Small intestine (tissue), 7 donors: Measurements from ENCODE around the gene SPARCL1. TPM values are rescaled to one million over a fixed set of nuclear protein-coding genes. Genes with fewer than 3 reads are reported as not detected.

Source experiments
- DNase-seq, 2 donors: peaks; one replicate each; pipeline versions ENCODE4 v3.0.0 to v3.0.0-alpha.2; 2013
- FAIRE-seq: peaks from 2 replicates; lab custom pipeline; 2012; peaks lifted over from hg19 to GRCh38; lab: Jason Lieb, UNC
- H3K27ac ChIP-seq, 3 donors: one replicate each; pipeline ENCODE4 v1.5.1; 2013; ENCODE audit warnings: low read length in 2 of 3, mild to moderate bottlenecking in 2 of 3, control low read depth in 1 of 3, inconsistent platforms in 1 of 3, low read depth in 1 of 3, moderate library complexity in 1 of 3
- H3K27me3 ChIP-seq, 3 donors: one replicate each; pipeline ENCODE4 v1.6.1; 2013; ENCODE audit warnings: low read length in 3 of 3, inconsistent platforms in 1 of 3; ENCODE audit not compliant: control insufficient read depth in 3 of 3, insufficient read depth in 3 of 3
- H3K36me3 ChIP-seq, 3 donors: one replicate each; pipeline ENCODE4 v1.6.1; 2013; ENCODE audit warnings: low read length in 3 of 3, inconsistent platforms in 1 of 3, low read depth in 1 of 3, mild to moderate bottlenecking in 1 of 3, moderate library complexity in 1 of 3; ENCODE audit not compliant: control insufficient read depth in 3 of 3, insufficient read depth in 2 of 3
- H3K4me1 ChIP-seq, 3 donors: one replicate each; pipeline ENCODE4 v1.6.1; 2013; ENCODE audit warnings: low read length in 2 of 3, inconsistent platforms in 1 of 3, low read depth in 1 of 3, mild to moderate bottlenecking in 1 of 3, moderate library complexity in 1 of 3; ENCODE audit not compliant: control insufficient read depth in 3 of 3, insufficient read depth in 2 of 3
- H3K4me3 ChIP-seq, 3 donors: one replicate each; pipeline ENCODE4 v1.5.1; 2013; ENCODE audit warnings: low read length in 3 of 3, control low read depth in 1 of 3, inconsistent platforms in 1 of 3, low read depth in 1 of 3, mild to moderate bottlenecking in 1 of 3, moderate library complexity in 1 of 3
- H3K9me3 ChIP-seq, 2 donors: one replicate each; pipeline ENCODE4 v1.6.1; 2013; ENCODE audit warnings: low read depth in 1 of 2, low read length in 1 of 2; ENCODE audit not compliant: control insufficient read depth in 2 of 2, insufficient read depth in 1 of 2
- WGBS, 3 donors: extraction: QIAGEN DNeasy Blood & Tissue Kit; methylation state at CpG; one replicate each; pipeline ENCODE4 v1.1.7; 2013; 5-methylcytosine and 5-hydroxymethylcytosine counted together
- polyA plus RNA-seq, 4 donors: library from polyadenylated mRNA; stranded (reverse) in 3 of 4; unstranded in 1 of 4; fragments of 200-250 nt in 3 of 4; fragments of 120-200 nt in 1 of 4; gene quantifications; one replicate each; pipeline versions ENCODE4 v1.2.1 to v1.2.3, GENCODE V29; 2013
- donor health status: healthy with polysubstance abuse.
- donor health status: control.
- donor health status: control.
- donor health status: Bipolar disorder and iron deficiency.
- donor health status: healthy.

The SPARCL1 gene
- polyA plus RNA-seq, 4 donors: 5.1 to 354 (median 40.4) TPM

DNA sequence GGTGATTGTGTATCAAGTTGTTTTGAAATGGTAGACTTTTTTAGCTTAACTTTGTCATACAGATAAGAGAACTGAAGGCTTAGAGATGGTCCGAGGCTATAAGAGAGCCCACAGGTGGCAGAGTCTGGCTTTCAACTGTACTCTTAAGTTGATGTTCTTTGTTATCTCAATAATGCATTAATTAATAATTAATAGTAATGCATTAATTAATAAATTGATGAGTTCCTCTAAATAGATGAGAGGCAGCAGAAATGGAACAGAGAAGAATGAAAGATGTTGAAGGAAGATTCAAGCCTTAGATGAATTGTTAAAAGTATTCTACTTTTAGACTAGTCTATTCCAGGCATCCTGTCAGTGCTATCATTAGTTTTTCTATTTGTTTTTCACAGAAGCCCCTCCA, 84.4 kb downstream of the SPARCL1 start:
- FAIRE-seq: no peak
- peaks cover 8 to 21% (median 8%) of the 10 kb centered on the region in 3 donors for H3K36me3 ChIP-seq
- H3K4me3 ChIP-seq: no peak overlapping the region
- no peak for DNase-seq
- no peaks in the 10 kb centered on the region for H3K4me1 ChIP-seq
- no peaks in the 10 kb centered on the region for H3K9me3 ChIP-seq
- H3K27ac ChIP-seq: no peak overlapping the region
- 92 to 95% (median 93%) methylated on average over 1 of the region's 1 CpG for WGBS, 3 donors
- no peaks in the 10 kb centered on the region for H3K27me3 ChIP-seq

DNA sequence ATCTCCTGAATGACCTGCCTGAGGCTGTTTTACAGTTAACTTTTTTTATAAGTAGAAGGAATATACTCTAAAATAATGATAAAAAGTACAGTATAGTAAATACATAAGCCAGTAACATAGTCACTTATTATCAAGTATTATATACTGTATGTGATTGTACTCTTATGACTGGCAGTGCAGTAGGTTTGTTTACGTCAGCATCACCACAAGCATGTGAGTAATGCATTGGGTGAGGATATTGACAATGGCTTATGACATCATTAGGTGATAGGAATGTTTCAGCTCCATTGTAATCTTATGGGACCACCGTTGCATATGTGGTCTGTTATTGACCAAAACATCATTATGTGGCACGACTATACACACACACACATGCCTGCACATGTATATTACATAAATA, 86.3 kb downstream of the SPARCL1 start:
- Histone ChIP-seq H3K27me3 (no peaks in the 10 kb centered on the region), H3K36me3 (peaks cover 8 to 24% (median 9%) of the 10 kb centered on the region in 3 donors), H3K4me3 (no peak overlapping the region), H3K4me1 (no peaks in the 10 kb centered on the region), H3K9me3 (no peaks in the 10 kb centered on the region), H3K27ac (no peak overlapping the region)
- FAIRE-seq (no peak), DNase-seq (no peak)
- 84 to 94% (median 91%) methylated on average over 3 of the region's 3 CpGs for WGBS, 3 donors

DNA sequence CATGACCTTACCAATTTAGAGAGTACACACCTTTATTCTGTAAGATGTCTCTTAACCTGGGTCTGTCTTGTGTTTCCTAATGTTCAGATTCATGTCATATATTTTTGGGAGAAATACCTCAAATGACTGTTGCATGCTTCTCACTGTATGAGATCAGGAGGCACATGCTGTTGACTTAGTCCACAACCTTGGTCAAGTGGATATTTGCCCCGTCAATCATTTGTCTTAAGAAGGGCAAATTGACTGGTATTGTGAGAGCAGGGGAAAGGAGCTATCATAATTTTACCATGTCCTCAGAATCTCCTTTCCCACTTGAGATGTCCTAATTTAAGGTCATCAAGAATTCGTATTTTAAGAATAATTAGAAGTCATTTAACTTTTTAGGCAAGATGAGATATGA, 95.8 kb downstream of the SPARCL1 start:
- no peak for FAIRE-seq
- WGBS, 3 donors: 84 to 94% (median 94%) methylated on average over 2 of the region's 2 CpGs
- Histone ChIP-seq H3K9me3 (no peaks in the 10 kb centered on the region), H3K4me1 (peaks cover 0 to 2% (median 0%) of the 10 kb centered on the region in 3 donors), H3K4me3 (no peak overlapping the region), H3K36me3 (peaks cover 0 to 20% (median 7%) of the 10 kb centered on the region in 3 donors), H3K27ac (no peak overlapping the region), H3K27me3 (no peaks in the 10 kb centered on the region)
- no peak for DNase-seq

DNA sequence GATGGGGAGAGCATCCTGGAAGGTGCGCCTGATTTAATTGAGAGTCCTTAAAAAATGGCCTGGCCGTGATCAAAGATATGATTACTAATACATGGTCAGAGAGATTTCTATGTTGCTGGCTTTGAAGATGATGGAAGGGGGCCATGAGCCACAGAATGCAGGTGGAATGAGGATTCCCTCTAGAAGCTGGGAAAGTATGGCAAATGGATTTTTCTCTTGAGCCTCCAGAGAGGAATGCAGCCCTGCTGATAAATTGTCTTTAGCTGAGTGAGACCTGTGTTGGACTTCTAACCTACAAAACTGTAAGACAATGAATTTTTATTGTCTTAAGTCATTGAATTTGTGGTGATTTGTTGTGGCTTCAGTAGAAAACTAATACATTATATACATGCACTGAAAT, 99.1 kb downstream of the SPARCL1 start:
- Histone ChIP-seq H3K9me3 (no peaks in the 10 kb centered on the region), H3K4me1 (peaks cover 0 to 6% (median 2%) of the 10 kb centered on the region in 3 donors), H3K27me3 (no peaks in the 10 kb centered on the region), H3K4me3 (no peak overlapping the region), H3K27ac (no peak overlapping the region), H3K36me3 (peaks cover 0 to 17% (median 4%) of the 10 kb centered on the region in 3 donors)
- DNase-seq (no peak), FAIRE-seq (no peak)
- 94 to 95% (median 94%) methylated on average over 2 of the region's 2 CpGs for WGBS, 3 donors

DNA sequence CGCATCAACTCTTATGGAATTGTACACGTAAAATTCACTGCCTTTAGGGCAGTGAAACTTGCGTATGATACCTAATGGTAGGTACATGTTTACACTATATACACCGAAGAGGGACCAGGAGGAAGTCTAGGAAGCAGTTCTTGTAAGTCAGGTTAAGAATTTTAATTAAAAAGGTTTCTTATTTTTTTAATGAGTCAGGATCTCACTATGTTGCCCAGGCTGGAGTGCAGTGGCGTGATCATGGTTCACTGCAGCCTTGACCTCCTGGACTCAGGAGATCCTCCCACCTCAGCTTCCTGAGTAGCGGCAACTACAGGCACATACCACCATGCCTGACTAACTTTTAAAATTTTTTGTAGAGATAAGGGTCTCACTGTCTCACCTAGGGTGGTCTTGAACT, 100.2 kb downstream of the SPARCL1 start:
- FAIRE-seq (no peak), DNase-seq (peak in 1 of 2 donors; percentile 27)
- Histone ChIP-seq H3K9me3 (no peaks in the 10 kb centered on the region), H3K27me3 (no peaks in the 10 kb centered on the region), H3K4me1 (peaks cover 0 to 14% (median 2%) of the 10 kb centered on the region in 3 donors), H3K4me3 (no peak overlapping the region), H3K36me3 (peaks cover 0 to 12% (median 2%) of the 10 kb centered on the region in 3 donors), H3K27ac (no peak overlapping the region)
- 80 to 97% (median 94%) methylated on average over 6 of the region's 6 CpGs for WGBS, 3 donors

DNA sequence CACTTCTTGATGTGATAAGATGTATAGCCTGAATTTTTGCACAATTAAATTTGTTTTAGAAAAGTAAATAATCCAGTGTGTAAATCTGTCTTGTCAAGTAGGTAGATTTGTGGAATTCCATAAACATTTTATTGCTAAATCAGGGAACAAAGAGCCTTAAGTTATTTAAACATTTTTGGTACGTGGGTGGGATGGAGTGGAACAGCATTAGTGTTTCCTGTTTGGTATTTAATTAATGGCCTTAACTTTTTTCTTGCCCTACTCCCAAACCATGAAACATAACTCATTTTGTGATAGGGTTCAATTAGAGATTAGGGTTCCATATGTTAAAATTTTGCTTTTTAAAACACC, 101.7 kb downstream of the SPARCL1 start:
- H3K4me3 ChIP-seq: no peak overlapping the region
- no peaks in the 10 kb centered on the region for H3K9me3 ChIP-seq
- H3K36me3 ChIP-seq: peaks cover 0 to 12% (median 2%) of the 10 kb centered on the region in 3 donors
- peaks cover 0 to 14% (median 2%) of the 10 kb centered on the region in 3 donors for H3K4me1 ChIP-seq
- no peaks in the 10 kb centered on the region for H3K27me3 ChIP-seq
- no peak for FAIRE-seq
- no peak for DNase-seq
- no peak overlapping the region for H3K27ac ChIP-seq
- 29 to 36% (median 34%) methylated on average over 1 of the region's 1 CpG for WGBS, 3 donors

DNA sequence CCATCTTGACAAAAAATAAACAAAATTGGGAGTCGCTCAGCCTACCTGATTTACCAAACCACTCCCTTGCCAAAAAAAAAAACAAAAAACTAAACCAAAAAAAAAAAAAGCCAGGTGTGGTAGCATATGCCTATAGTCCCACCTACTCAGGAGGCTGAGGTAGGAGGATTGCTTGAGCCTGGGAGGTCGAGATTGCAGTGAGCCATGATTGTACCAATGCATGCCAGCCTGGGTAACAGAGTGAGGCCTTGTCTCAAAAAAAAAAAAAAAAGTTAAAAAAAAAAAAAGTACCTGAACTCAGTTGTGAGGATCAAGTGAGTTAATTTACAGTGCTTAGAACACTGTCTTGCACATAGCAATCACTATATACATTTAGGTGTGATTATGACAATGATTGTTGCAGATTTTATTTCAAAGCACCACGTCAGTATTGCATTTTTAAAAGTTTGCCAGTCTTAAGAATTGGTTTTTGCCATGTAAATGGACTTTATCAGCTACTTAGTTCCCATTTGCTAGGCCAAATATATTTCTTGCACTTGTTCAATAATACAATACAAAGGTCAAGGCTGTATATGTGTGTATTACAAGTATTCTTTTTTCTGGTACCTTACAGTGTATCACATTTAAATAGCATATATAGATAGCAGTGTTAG, 102.2 kb downstream of the SPARCL1 start:
- Histone ChIP-seq H3K27me3 (no peaks in the 10 kb centered on the region), H3K4me3 (no peak overlapping the region), H3K4me1 (peaks cover 0 to 16% (median 2%) of the 10 kb centered on the region in 3 donors), H3K9me3 (no peaks in the 10 kb centered on the region), H3K27ac (no peak overlapping the region), H3K36me3 (peaks cover 0 to 12% (median 2%) of the 10 kb centered on the region in 3 donors)
- FAIRE-seq (no peak), DNase-seq (peak in 1 of 2 donors; percentile 33)
- 54 to 71% (median 60%) methylated on average over 3 of the region's 3 CpGs for WGBS, 3 donors

DNA sequence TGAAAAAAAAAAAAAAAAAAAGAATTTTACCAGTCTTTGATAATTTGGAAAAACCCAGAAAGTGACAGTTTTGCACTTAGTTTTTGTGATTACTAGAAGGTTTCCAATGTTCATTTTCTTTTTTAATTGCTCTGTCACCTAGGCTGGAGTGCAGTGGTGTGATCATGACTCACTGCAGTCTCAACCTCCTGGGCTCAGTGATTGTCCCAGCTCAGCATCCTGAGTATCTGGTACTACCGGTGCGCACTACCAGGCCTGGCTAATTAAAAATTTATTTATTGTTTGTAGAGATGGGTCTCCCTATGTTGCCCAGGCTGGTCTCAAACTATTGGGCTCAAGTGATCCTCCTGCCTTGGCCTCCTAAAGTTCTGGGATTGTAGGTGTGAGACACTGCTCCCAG, 103.5 kb downstream of the SPARCL1 start:
- WGBS, 3 donors: 82 to 94% (median 86%) methylated on average over 2 of the region's 2 CpGs
- FAIRE-seq: no peak
- H3K4me3 ChIP-seq: no peak overlapping the region
- DNase-seq: peak in 1 of 2 donors; percentile 21
- H3K9me3 ChIP-seq: no peaks in the 10 kb centered on the region
- H3K27ac ChIP-seq: no peak overlapping the region
- peaks cover 0 to 28% (median 2%) of the 10 kb centered on the region in 3 donors for H3K4me1 ChIP-seq
- peaks cover 0 to 10% (median 2%) of the 10 kb centered on the region in 3 donors for H3K36me3 ChIP-seq
- H3K27me3 ChIP-seq: no peaks in the 10 kb centered on the region
